Motor neuron (in vitro differentiated cells): ENCODE data around the gene FUZ. TPM values are rescaled to one million over a fixed set of nuclear protein-coding genes. Genes with fewer than 3 reads are reported as not detected.

Source experiments
- ATAC-seq, 8 experiments: fragments of 200-7000 bp; cut with Tn5 transposase; replicated peaks in 6 of 8; 2 replicates each; pipeline ENCODE4 v1.8.0; 2021; ENCODE audit warnings: mild to moderate bottlenecking in 8 of 8, moderate library complexity in 8 of 8
- H3K27ac ChIP-seq, 2 donors: fragments of 250-450 bp; sonication (Bioruptor Pico); 2 replicates each; pipeline ENCODE4 v1.9.0; 2021; ENCODE audit warnings: antibody characterized with exemption in 2 of 2, mild to moderate bottlenecking in 2 of 2, moderate library complexity in 1 of 2
- H3K4me1 ChIP-seq, 2 donors: fragments of 250-450 bp; sonication (Bioruptor Pico); replicated peaks in 1 of 2; 2 replicates each; pipeline ENCODE4 v1.6.1; 2021; ENCODE audit warnings: antibody characterized with exemption in 2 of 2, mild to moderate bottlenecking in 2 of 2, moderate library complexity in 1 of 2
- H3K4me3 ChIP-seq, 5 donors: fragments of 250-450 bp; sonication (Bioruptor Pico); 2 replicates each; pipeline ENCODE4 v1.9.0; 2021; ENCODE audit warnings: antibody characterized with exemption in 5 of 5, mild to moderate bottlenecking in 5 of 5, moderate library complexity in 4 of 5
- WGBS, 10 experiments: fragments of 450-650 bp; shearing (Covaris generic); methylation state at CpG; one replicate each; pipeline ENCODE4 v1.0.0; 2022; 5-methylcytosine and 5-hydroxymethylcytosine counted together
- in situ Hi-C, 9 experiments: fragments of 400-800 bp; cut with MboI; loops; one replicate each; pipeline ENCODE4 v1.15.0; 2021; ENCODE audit warnings: low sequenced_read_pairs in 9 of 9, low pct_unique_long_range_greater_than_20kb in 2 of 9; ENCODE audit not compliant: unreplicated experiment in 9 of 9
- total RNA-seq, 8 experiments: library from RNA; unstranded; fragments of 300-600 nt; gene quantifications; 2 replicates each; pipeline versions ENCODE4 v1.2.3 to v1.2.4, GENCODE V29; 2022

FUZ gene
- total RNA-seq, 8 experiments from 2014 or later: 9.9 to 27.1 (median 16.2) TPM

DNA sequence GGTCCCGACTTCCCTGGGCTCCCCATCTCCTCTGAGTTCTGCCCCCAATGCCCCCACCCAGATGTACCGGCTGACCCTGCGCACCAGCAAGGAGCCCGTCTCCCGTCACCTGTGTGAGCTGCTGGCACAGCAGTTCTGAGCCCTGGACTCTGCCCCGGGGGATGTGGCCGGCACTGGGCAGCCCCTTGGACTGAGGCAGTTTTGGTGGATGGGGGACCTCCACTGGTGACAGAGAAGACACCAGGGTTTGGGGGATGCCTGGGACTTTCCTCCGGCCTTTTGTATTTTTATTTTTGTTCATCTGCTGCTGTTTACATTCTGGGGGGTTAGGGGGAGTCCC, 6.5 kb downstream of the FUZ start:
- in situ Hi-C loops: no loop called here
- Histone ChIP-seq H3K4me3 (no peak overlapping the region), H3K27ac (no peak overlapping the region), H3K4me1 (peaks cover 14 to 24% of the 10 kb centered on the region in 2 donors)
- 50 to 100% (median 85%) methylated on average over 1 to 4 of the region's 8 CpGs; no CpG with 5 or more reads in 3 of the 10 experiments for WGBS, 10 experiments
- ATAC-seq: no peak

DNA sequence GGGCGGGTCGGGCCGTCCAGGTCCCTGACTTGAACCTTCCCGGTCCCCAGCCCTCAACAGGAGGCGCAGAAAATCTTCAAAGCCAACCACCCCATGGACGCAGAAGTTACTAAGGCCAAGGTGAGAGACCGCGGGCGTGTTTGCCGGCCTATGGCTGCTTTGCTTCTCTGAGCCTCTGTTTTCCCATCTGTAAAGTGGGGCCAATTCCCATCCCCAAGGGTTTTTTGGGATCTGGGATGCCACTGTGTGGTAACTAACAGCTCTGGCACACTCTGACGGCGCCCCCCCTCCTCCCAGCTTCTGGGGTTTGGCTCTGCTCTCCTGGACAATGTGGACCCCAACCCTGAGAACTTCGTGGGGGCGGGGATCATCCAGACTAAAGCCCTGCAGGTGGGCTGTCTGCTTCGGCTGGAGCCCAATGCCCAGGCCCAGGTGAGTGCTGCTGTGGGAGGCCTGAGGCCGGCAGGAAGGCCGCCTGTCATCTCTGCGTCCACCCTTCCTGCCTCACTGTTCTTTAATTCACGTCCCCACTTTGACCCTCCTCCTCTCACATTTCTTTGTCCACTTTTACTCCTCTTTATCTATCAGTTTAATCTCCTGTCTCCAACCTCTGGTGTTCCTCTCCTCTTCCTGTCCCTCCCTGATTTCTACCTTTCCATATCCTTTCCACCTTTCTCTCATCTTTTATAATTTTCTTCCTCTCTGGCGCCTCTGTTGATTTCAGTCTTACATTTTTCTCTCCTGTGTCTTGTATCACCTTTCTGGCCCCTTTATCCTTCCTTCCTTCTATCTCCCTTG, 7.1 kb downstream of the FUZ start:
- no peak overlapping the region for H3K27ac ChIP-seq
- H3K4me3 ChIP-seq: no peak overlapping the region
- peaks cover 19 to 30% of the 10 kb centered on the region in 2 donors for H3K4me1 ChIP-seq
- WGBS, 10 experiments: 88 to 100% (median 95%) methylated on average over 1 to 8 of the region's 20 CpGs
- ATAC-seq: no peak
- in situ Hi-C loops: no loop called here

- in situ Hi-C loops: no loop called here
- WGBS, 10 experiments: 73 to 100% (median 100%) methylated on average over 1 to 3 of the region's 6 CpGs; no CpG with 5 or more reads in 4 of the 10 experiments
- Histone ChIP-seq H3K4me3 (no peak overlapping the region), H3K27ac (no peak overlapping the region), H3K4me1 (peaks cover 15 to 22% of the 10 kb centered on the region in 2 donors)
- ATAC-seq: no peak
Measured at GRCh38 chr19:49803529-49803856, 9.6 kb downstream of the FUZ start.

DNA sequence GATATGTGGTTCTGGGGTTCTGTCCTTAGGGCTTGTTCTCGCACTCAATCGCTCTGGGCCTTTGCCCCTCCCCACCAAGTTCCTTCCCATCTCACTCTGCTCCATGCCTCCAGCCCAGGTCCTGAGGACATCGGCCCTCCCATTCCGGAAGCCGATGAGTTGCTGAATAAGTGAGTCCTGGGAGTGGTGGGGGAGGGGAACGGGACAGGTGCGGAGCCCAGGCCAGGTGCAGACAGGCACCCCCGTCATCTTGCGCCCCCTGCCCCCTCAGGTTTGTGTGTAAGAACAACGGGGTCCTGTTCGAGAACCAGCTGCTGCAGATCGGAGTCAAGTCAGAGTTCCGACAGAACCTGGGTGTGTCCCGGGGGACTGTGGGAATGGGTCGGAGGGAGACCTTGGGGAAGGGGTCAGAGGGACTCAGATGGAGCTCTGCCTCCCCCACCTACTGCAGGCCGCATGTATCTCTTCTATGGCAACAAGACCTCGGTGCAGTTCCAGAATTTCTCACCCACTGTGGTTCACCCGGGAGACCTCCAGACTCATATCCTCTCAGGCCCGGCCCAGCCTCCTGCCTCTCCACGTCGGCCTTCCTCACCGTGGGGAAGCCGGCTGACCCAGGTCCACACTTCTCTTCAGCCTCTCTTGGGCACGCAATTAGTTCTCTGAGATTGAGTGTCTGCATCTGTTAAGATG, 10.1 kb downstream of the FUZ start:
- peak in 2 of 8 experiments; percentile 1 to 6 for ATAC-seq
- peak overlapping the region in 4 of 5 donors; percentile 34 to 43 (median 38) for H3K4me3 ChIP-seq
- WGBS, 10 experiments: 56 to 100% (median 97%) methylated on average over 1 to 9 of the region's 24 CpGs; no CpG with 5 or more reads in 5 of the 10 experiments

GRCh38 chr19:49801966-49802661, 11.0 kb downstream of the FUZ start:
- Histone ChIP-seq H3K27ac (peak overlapping the region; percentile 82 to 86), H3K4me3 (peak overlapping the region in 4 of 5 donors; percentile 34 to 43 (median 38)), H3K4me1 (peaks cover 15 to 20% of the 10 kb centered on the region in 2 donors)
- 0 to 60% (median 0%) methylated on average over 1 to 9 of the region's 38 CpGs; no CpG with 5 or more reads in 7 of the 10 experiments for WGBS, 10 experiments
- in situ Hi-C loops: no loop called here
- ATAC-seq: peak; percentile 90 to 97 (median 92)

More for the DNA sequence above, 10.1 kb downstream of the FUZ start:
- H3K4me1 ChIP-seq: peaks cover 15 to 20% of the 10 kb centered on the region in 2 donors
- in situ Hi-C loops: no loop called here
- H3K27ac ChIP-seq: peak overlapping the region; percentile 82 to 86

GRCh38 chr19:49801401-49801888, 11.6 kb downstream of the FUZ start:
- Histone ChIP-seq H3K4me1 (peaks cover 15 to 20% of the 10 kb centered on the region in 2 donors), H3K4me3 (peak overlapping the region in 4 of 5 donors; percentile 34 to 43 (median 38)), H3K27ac (peak overlapping the region; percentile 82 to 86)
- in situ Hi-C loops: no loop called here
- 100% methylated on average over 1 of the region's 32 CpGs; no CpG with 5 or more reads in 9 of the 10 experiments for WGBS, 10 experiments
- ATAC-seq: peak in 1 of 8 experiments; percentile 0

DNA sequence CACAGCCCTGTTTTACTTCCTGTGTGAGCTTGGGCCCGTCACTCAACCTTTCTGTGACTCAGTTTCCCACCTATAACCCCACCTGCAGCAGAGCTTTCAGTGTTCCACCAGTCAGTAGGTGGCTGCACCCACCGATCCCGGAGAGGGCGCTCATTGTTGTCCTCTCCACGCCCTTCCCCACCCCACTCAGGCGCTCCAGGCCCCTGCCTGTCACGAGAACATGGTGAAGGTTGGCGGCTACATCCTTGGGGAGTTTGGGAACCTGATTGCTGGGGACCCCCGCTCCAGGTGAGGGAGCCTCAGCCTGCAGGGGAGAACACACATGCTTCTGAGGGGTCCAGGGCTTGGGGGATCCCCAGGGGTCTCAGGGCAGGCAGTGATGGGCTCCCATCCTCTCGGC, 12.3 kb downstream of the FUZ start:
- H3K27ac ChIP-seq: peak overlapping the region; percentile 82 to 86
- ATAC-seq: no peak
- WGBS, 10 experiments: 60 to 100% (median 99%) methylated on average over 1 to 6 of the region's 10 CpGs; no CpG with 5 or more reads in 4 of the 10 experiments
- peaks cover 15 to 20% of the 10 kb centered on the region in 2 donors for H3K4me1 ChIP-seq
- in situ Hi-C loops: no loop called here
- no peak overlapping the region for H3K4me3 ChIP-seq

DNA sequence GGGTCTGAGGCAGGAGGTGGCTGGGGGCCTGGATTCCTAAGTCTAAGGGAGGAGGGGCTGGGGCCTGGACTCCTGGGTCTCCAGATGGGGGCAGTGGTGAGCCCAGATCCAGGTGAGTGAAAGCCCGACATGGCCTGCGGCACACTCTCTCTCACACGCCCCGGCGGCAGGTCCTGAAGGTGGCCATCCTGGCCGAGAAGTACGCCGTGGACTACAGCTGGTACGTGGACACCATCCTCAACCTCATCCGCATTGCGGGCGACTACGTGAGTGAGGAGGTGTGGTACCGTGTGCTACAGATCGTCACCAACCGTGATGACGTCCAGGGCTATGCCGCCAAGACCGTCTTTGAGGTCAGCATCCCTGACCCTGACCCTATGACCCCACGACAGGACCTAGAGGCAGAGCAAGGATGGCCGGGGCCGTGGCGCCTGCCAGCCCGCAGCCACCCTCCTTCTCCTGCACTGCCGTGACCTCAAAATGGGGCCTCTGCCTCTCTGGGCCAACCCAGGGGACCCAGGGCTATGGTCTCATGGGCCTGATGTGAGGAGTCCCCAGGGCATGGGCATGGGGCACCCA, 13.2 kb downstream of the FUZ start:
- in situ Hi-C loops: no loop called here
- Histone ChIP-seq H3K4me3 (no peak overlapping the region), H3K27ac (no peak overlapping the region), H3K4me1 (peaks cover 15 to 20% of the 10 kb centered on the region in 2 donors)
- no peak for ATAC-seq
- no CpG with 5 or more reads among the region's 25 CpGs for WGBS, 10 experiments

GRCh38 chr19:49799271-49799797, 13.8 kb downstream of the FUZ start:
- Histone ChIP-seq H3K4me1 (peaks cover 15 to 20% of the 10 kb centered on the region in 2 donors), H3K27ac (no peak overlapping the region), H3K4me3 (no peak overlapping the region)
- ATAC-seq: no peak
- WGBS, 10 experiments: 60 to 91% methylated on average over 1 to 15 of the region's 28 CpGs; no CpG with 5 or more reads in 8 of the 10 experiments
- in situ Hi-C loops: no loop called here

DNA sequence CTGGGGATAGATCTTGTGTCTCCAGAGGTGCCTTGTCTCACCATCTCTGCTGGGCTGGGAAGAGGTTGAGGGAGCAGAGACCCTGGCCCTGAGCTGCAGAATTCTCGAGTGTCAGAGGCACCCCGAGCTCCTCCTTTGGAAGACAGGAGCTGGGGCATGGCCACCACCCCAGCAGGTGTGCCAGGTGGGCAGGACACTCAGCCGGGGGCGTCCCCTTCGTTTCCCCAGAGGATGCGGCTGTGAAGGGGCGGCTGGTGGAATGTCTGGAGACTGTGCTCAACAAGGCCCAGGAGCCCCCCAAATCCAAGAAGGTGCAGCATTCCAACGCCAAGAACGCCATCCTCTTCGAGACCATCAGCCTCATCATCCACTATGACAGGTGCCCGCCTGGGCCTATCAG, 14.5 kb downstream of the FUZ start:
- Histone ChIP-seq H3K4me1 (peaks cover 15 to 20% of the 10 kb centered on the region in 2 donors), H3K27ac (no peak overlapping the region), H3K4me3 (no peak overlapping the region)
- in situ Hi-C loops: no loop called here
- ATAC-seq: no peak
- 80 to 100% (median 97%) methylated on average over 1 to 3 of the region's 11 CpGs; no CpG with 5 or more reads in 6 of the 10 experiments for WGBS, 10 experiments

GRCh38 chr19:49795615-49796014, 17.5 kb downstream of the FUZ start:
- H3K27ac ChIP-seq: no peak overlapping the region
- no peak for ATAC-seq
- in situ Hi-C loops: no loop called here
- H3K4me1 ChIP-seq: no peaks in the 10 kb centered on the region
- WGBS, 10 experiments: 97 to 100% methylated on average over 1 to 6 of the region's 20 CpGs; no CpG with 5 or more reads in 8 of the 10 experiments
- no peak overlapping the region for H3K4me3 ChIP-seq

DNA sequence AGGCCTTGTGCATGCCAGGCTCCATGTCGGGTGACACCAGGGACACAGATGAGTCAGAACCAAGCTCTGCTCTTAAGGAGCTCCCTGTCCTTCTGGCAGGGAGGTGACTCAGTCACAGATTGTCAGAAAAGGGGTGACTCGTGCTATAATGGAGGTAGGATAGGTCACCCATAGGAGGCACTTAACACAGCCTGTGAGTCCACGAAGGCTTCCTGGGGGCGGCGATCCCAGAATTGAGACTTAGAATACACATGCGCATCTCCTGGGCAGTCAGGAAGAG, 19.6 kb downstream of the FUZ start:
- Histone ChIP-seq H3K27ac (no peak overlapping the region), H3K4me1 (no peaks in the 10 kb centered on the region), H3K4me3 (no peak overlapping the region)
- peak; percentile 53 to 87 (median 68) for ATAC-seq
- in situ Hi-C loops: no loop called here
- 40 to 100% (median 68%) methylated on average over 1 to 4 of the region's 6 CpGs; no CpG with 5 or more reads in 4 of the 10 experiments for WGBS, 10 experiments
